Measurements from ENCODE around the gene LAGE3.

The LAGE3 gene

DNA sequence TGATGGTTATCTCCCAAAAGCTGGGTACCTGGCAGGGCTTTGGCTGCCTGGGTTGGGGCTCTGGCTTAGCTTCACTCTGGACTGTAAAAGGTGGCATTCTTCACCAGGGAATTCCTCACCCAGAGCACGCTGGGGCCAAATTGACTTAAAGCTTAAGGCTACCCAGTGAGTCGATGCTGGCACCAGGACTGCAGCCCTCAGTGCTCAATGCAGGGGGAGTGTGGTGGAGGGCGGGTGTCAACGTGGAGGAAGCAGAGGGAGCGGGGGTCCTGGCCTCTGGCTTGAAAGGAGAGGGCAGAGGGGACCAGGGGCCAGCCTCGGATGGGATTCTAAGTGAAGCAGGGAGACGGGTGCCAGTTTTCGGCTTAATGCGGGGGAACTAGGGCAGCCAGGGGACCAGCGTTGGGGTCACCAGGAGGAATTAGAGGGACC lies 35.6 kb downstream of the LAGE3 start:
- TF ChIP-seq POLR2AphosphoS5 (IDR thresholded peaks at IDR 0.05; ENCODE audit: borderline replicate concordance, low read depth, low read length) (no peak), FOXP2 (optimal IDR thresholded peaks at IDR 0.05; ENCODE audit: control extremely low read depth, extremely low read length, insufficient read depth) (no peak), EZH2 (IDR thresholded peaks at IDR 0.05) (no peak)
- Histone ChIP-seq H3K27ac (peak overlapping the region; percentile 50; the same call in 1 of the 2 replicates), H3K36me3 (ENCODE audit: insufficient read depth, low read length) (peaks cover 4% of the 10 kb centered on the region; the same call in 1 of the 2 replicates), H3K9me3 (ENCODE audit: low read depth, low read length) (no peaks in the 10 kb centered on the region), H3K9ac (ENCODE audit: insufficient read length) (no peak overlapping the region), H3K4me3 (peak overlapping the region; percentile 64)
- no peak for DNase-seq (ENCODE audit: low read depth, low spot score)

DNA sequence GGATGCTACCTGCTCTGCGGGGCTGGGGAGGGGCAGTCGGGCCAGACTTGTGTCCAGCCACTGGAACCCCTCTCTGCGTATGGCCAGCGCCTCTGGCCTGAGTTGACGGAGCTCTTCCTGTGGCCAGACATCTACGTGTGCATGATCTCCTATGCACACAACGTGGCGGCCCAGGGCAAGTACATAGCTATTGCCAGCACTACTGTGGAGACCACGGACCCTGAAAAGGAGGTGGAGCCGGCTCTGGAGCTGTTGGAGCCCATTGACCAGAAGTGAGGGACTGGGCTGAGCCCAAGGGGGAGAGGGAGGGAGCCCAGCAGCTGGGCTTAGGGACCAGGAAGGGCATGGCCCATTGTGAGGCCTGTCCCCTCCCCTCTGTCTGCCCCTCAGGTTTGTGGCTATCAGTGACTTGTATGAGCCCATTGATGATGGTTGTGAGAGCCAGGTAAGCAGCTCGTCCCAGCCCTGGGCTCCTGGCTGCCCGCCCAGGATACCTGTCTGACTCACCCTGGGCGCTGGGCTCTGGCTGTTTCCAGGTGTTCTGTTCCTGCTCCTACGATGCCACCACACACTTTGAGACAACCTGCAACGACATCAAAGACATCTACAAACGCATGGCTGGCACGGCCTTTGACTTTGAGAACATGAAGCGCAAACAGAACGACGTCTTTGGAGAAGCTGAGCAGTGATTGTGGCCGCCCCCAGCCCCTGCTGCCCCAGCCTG lies 36.9 kb downstream of the LAGE3 start:
- Histone ChIP-seq H3K9ac (ENCODE audit: insufficient read length) (no peak overlapping the region), H3K4me3 (no peak overlapping the region), H3K27ac (no peak overlapping the region), H3K36me3 (ENCODE audit: insufficient read depth, low read length) (peaks cover 4% of the 10 kb centered on the region; the same call in 1 of the 2 replicates), H3K9me3 (ENCODE audit: low read depth, low read length) (no peaks in the 10 kb centered on the region)
- no peak for DNase-seq (ENCODE audit: low read depth, low spot score)
- TF ChIP-seq EZH2 (IDR thresholded peaks at IDR 0.05) = no peak
- TF ChIP-seq FOXP2 (optimal IDR thresholded peaks at IDR 0.05; ENCODE audit: control extremely low read depth, extremely low read length, insufficient read depth) = no peak
- no peak for TF ChIP-seq POLR2AphosphoS5 (IDR thresholded peaks at IDR 0.05; ENCODE audit: borderline replicate concordance, low read depth, low read length)

DNA sequence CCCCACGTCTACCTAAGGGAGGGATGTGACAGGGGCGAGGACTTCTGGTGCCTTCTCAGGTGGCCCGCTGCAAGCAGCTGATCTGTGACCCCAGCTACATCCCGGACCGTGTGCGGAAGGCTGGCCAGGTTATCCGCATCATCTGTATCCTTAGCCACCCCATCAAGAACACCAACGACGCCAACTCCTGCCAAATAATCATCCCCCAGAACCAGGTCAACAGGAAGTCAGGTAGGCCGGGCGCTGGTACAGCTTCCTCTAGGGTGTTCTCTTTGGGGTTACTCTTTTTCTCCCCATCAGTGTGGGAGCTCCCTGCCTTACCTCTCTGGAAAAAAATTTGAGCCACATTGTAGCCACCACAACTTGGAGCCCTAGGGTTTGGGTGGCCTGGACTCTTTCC lies 37.5 kb downstream of the LAGE3 start:
- TF ChIP-seq EZH2 (IDR thresholded peaks at IDR 0.05) (no peak), POLR2AphosphoS5 (IDR thresholded peaks at IDR 0.05; ENCODE audit: borderline replicate concordance, low read depth, low read length) (no peak), FOXP2 (optimal IDR thresholded peaks at IDR 0.05; ENCODE audit: control extremely low read depth, extremely low read length, insufficient read depth) (no peak)
- Histone ChIP-seq H3K9me3 (ENCODE audit: low read depth, low read length) (no peaks in the 10 kb centered on the region), H3K36me3 (ENCODE audit: insufficient read depth, low read length) (peaks cover 4% of the 10 kb centered on the region; the same call in 1 of the 2 replicates), H3K4me3 (no peak overlapping the region), H3K27ac (no peak overlapping the region), H3K9ac (ENCODE audit: insufficient read length) (no peak overlapping the region)
- DNase-seq (ENCODE audit: low read depth, low spot score) = no peak

DNA sequence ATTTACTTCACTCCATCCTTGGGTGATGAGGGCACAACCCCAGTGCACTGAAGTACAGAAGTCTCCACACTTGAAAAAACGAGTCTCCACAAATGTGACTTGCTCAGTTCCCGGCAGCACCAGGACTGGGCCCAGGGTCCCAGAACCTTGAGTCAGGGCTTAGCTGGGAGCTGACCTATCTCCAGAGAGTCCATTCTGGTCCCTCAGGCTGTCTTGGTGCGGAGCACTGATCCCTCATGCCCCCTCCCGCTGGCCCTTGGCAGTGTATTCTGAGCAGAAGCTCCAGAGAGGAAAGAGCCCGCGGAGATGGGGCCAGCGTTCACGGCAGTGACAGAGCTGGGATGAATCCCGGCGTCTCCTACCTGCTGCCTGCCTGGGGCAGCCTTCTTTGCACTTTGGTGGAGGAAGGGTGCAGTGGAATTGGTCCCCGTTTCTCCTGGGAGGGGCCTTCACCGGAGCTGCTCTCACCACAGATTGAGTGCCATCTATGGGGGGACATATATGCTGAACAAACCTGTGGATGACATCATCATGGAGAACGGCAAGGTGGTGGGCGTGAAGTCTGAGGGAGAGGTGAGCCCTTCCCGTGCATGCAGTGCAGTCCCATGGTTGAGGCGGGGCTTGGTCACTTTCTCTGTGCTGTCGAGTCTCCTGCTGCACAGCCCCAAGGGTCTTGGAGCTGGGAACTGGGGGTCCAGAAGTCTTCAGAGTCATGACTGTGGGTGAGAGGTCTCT lies 38.3 kb downstream of the LAGE3 start:
- Histone ChIP-seq H3K27ac (no peak overlapping the region), H3K9ac (ENCODE audit: insufficient read length) (no peak overlapping the region), H3K4me3 (no peak overlapping the region), H3K9me3 (ENCODE audit: low read depth, low read length) (no peaks in the 10 kb centered on the region), H3K36me3 (ENCODE audit: insufficient read depth, low read length) (peaks cover 4% of the 10 kb centered on the region; the same call in 1 of the 2 replicates)
- no peak for TF ChIP-seq POLR2AphosphoS5 (IDR thresholded peaks at IDR 0.05; ENCODE audit: borderline replicate concordance, low read depth, low read length)
- TF ChIP-seq EZH2 (IDR thresholded peaks at IDR 0.05) = no peak
- TF ChIP-seq FOXP2 (optimal IDR thresholded peaks at IDR 0.05; ENCODE audit: control extremely low read depth, extremely low read length, insufficient read depth) = no peak
- no peak for DNase-seq (ENCODE audit: low read depth, low spot score)

DNA sequence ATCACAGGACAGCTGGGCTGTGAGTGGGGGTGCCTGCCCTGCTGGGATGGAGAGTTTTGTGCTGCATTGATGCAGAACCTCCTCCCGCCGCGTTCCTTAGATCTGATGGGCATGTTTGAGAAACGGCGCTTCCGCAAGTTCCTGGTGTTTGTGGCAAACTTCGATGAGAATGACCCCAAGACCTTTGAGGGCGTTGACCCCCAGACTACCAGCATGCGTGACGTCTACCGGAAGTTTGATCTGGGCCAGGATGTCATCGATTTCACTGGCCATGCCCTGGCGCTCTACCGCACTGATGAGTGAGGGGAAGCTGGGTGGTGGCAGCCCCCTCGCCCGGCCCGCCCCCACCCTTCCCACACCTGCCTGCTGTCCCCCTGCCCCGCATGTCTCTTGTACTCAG lies 39.2 kb downstream of the LAGE3 start:
- no peak overlapping the region for H3K4me3 ChIP-seq
- H3K9me3 ChIP-seq (ENCODE audit: low read depth, low read length) = no peaks in the 10 kb centered on the region
- no peak for DNase-seq (ENCODE audit: low read depth, low spot score)
- TF ChIP-seq POLR2AphosphoS5 (IDR thresholded peaks at IDR 0.05; ENCODE audit: borderline replicate concordance, low read depth, low read length) (no peak), FOXP2 (optimal IDR thresholded peaks at IDR 0.05; ENCODE audit: control extremely low read depth, extremely low read length, insufficient read depth) (no peak), EZH2 (IDR thresholded peaks at IDR 0.05) (no peak)
- H3K9ac ChIP-seq (ENCODE audit: insufficient read length) = no peak overlapping the region
- H3K36me3 ChIP-seq (ENCODE audit: insufficient read depth, low read length) = peaks cover 4% of the 10 kb centered on the region; the same call in 1 of the 2 replicates
- H3K27ac ChIP-seq = no peak overlapping the region

DNA sequence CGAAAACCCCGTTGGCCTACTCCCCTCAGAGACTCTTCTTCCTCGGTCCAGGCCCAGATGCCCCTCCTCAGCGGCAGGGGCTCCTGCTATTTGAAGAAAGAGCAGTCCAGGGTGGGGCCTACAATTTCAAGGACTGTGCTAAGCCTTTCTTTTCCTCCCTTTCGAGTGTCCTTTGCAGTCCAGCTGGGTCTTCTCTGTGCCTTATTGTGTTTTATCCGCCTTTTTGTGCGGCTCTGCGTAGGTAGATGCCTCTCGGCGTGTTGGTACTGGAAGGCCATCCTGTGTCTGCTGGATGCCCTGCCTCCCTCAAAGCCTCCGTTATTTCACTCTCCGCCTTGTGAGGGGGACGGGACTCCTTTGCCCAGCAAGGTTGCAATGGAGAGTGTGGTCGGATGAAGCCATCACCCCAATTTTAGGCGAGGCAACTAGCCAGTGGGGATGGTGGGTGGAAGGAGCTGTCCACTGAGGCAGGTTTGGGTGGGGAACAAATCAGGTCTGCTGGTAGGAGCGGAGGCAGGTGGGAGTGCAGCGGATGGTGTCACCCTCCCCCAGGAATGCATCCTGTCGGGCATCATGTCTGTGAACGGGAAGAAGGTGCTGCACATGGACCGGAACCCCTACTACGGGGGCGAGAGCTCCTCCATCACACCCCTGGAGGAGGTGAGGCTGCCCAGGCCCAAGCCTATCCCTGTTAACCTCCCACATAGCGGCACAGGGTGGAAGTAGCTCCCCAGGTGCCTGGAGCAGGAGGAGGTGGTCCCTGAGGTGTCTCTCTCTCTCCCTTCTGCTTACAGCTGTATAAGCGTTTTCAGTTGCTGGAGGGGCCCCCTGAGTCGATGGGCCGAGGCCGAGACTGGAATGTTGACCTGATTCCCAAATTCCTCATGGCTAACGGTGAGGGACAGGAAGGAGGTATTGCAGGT lies 40.8 kb downstream of the LAGE3 start:
- Histone ChIP-seq H3K36me3 (ENCODE audit: insufficient read depth, low read length) (peaks cover 4% of the 10 kb centered on the region; the same call in 1 of the 2 replicates), H3K4me3 (peak overlapping the region; percentile 77), H3K27ac (no peak overlapping the region), H3K9ac (ENCODE audit: insufficient read length) (peak overlapping the region; percentile 46), H3K9me3 (ENCODE audit: low read depth, low read length) (no peaks in the 10 kb centered on the region)
- TF ChIP-seq POLR2AphosphoS5 (IDR thresholded peaks at IDR 0.05; ENCODE audit: borderline replicate concordance, low read depth, low read length) (no peak), EZH2 (IDR thresholded peaks at IDR 0.05) (no peak), FOXP2 (optimal IDR thresholded peaks at IDR 0.05; ENCODE audit: control extremely low read depth, extremely low read length, insufficient read depth) (no peak)
- no peak for DNase-seq (ENCODE audit: low read depth, low spot score)

DNA sequence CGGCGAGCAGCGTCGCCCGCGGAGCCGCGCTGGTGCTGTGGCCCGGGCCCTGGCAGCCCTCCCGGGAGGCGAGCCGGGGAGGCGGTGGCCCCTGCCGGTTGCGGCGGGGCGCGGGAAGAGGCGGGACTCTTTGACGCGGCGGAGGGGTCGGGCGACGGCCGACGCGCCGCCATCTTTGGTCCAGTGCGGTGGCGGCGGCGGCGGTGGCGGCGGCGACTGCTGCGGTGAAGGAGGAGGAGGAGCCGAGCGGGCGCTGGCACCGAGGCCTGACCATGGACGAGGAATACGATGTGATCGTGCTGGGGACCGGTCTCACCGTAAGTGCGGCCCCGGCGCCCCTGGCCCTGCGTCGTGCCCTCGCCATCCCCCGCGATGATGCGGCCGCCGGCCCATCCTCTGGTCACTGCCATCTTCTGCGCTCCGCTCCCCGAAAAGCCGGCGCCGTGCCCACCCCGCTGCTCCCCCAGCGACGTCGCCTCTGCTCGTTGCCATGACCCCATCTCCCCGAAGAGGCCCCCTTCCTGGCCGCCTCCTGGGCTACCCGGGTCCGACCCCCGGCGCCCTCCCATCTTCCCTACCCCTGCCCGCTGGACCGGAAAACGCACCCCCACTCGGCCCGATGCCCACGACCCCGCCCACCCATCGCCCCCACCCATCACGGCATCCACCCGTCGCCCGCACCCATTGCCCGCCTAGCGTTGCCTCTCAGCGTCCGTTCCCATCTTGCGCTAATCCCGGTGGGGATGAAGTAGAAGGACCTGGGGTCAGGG lies 41.9 kb downstream of the LAGE3 start, which contains the start of gene GDI1:
TSS of gene GDI1 (plus strand) at position 172 of the 770 bp plus-strand sequence. CDS start at position 273, 101 bp downstream.
- TF ChIP-seq EZH2 (IDR thresholded peaks at IDR 0.05) = no peak
- peak; percentile 39; the same call in 1 of the 2 replicates for TF ChIP-seq POLR2AphosphoS5 (IDR thresholded peaks at IDR 0.05; ENCODE audit: borderline replicate concordance, low read depth, low read length)
- H3K9ac ChIP-seq (ENCODE audit: insufficient read length) = peak within 1 kb of the TSS; percentile 66
- no peak for DNase-seq (ENCODE audit: low read depth, low spot score)
- peaks cover 2% of the 10 kb centered on the region; the same call in 1 of the 2 replicates for H3K36me3 ChIP-seq (ENCODE audit: insufficient read depth, low read length)
- 0 out of 2 replicates have a peak within 1 kb of the TSS, but pooled peaks have one; percentile 46 for H3K27ac ChIP-seq
- H3K4me3 ChIP-seq = peak within 1 kb of the TSS; percentile 77
- H3K9me3 ChIP-seq (ENCODE audit: low read depth, low read length) = no peaks in the 10 kb centered on the region
